Measurements from ENCODE around the gene POLQ. TPM values are rescaled to one million over a fixed set of nuclear protein-coding genes. Genes with fewer than 3 reads are reported as not detected.
A peak's percentile ranks its signal among the peaks of the same experiment; 100 is the strongest.

The POLQ gene
- polyA plus RNA-seq, 3 donors: 0.03 TPM; not detected in 1

- DNase-seq: no peak
- H3K4me3 ChIP-seq (replicated peaks in 1 of 3; ENCODE audit: low read depth in 2 of 3, low read length in 3 of 3): no peak overlapping the region
- H3K27ac Mint-ChIP-seq: peak overlapping the region in 1 of 7 donors; percentile 62
- H3K9ac ChIP-seq (ENCODE audit: insufficient read depth, low read length, poor library complexity, severe bottlenecking): no peak overlapping the region
- no peaks in the 10 kb centered on the region for H3K4me1 ChIP-seq (ENCODE audit: control insufficient read depth in 1 of 2, insufficient read depth in 2 of 2, low read length in 2 of 2)
- H3K36me3 ChIP-seq (replicated peaks in 1 of 2; ENCODE audit: control insufficient read depth in 1 of 2, insufficient read depth in 2 of 2, low read length in 2 of 2): peaks cover 6 to 71% of the 10 kb centered on the region in 2 donors
- H3K4me1 Mint-ChIP-seq: peaks cover 5% of the 10 kb centered on the region
- no peak overlapping the region for H2AFZ ChIP-seq (ENCODE audit: insufficient read depth, low read depth, low read length, poor library complexity, severe bottlenecking)
- peaks cover 0 to 1% (median 0%) of the 10 kb centered on the region in 7 donors for H3K9me3 Mint-ChIP-seq
- peaks cover 0 to 1% (median 0%) of the 10 kb centered on the region in 3 donors for H3K27me3 Mint-ChIP-seq (ENCODE audit: low read depth in 3 of 3)
- no peak for TF ChIP-seq CTCF (IDR thresholded peaks at IDR 0.05)
- peaks cover 39 to 72% of the 10 kb centered on the region in 2 donors for H3K36me3 Mint-ChIP-seq
- H3K9me3 ChIP-seq (replicated peaks in 1 of 2; ENCODE audit: control insufficient read depth in 1 of 2, insufficient read depth in 1 of 2, low read length in 2 of 2): no peaks in the 10 kb centered on the region
- WGBS (ENCODE audit: insufficient coverage): no CpG with 5 or more reads among the region's 2 CpGs
- intact Hi-C loops (cut with micrococcal nuclease): no loop called here
- H3K79me2 ChIP-seq (ENCODE audit: insufficient read depth, low read length): no peaks in the 10 kb centered on the region
- H3K4me3 Mint-ChIP-seq: no peak overlapping the region
- H3K4me2 ChIP-seq (replicated peaks; ENCODE audit: extremely low read depth, low read length, poor library complexity, severe bottlenecking): no peak overlapping the region
- no peaks in the 10 kb centered on the region for H3K27me3 ChIP-seq (ENCODE audit: control insufficient read depth in 2 of 2, insufficient read depth in 2 of 2, low read length in 2 of 2)
- H3K27ac ChIP-seq (ENCODE audit: low read depth in 1 of 2, low read length in 2 of 2): no peak overlapping the region
- no peaks in the 10 kb centered on the region for H4K20me1 ChIP-seq (ENCODE audit: insufficient read depth, low read length)
Measured at GRCh38 chr3:121488628-121489027, 57.2 kb downstream of the POLQ start.

- H3K9ac ChIP-seq (ENCODE audit: insufficient read depth, low read length, poor library complexity, severe bottlenecking): no peak overlapping the region
- WGBS (ENCODE audit: insufficient coverage): 80% methylated on average over 1 of the region's 1 CpG
- H3K27ac Mint-ChIP-seq: no peak overlapping the region
Measured at GRCh38 chr3:121483290-121483689, 62.5 kb downstream of the POLQ start.

More at GRCh38 chr3:121483290-121483689, 62.5 kb downstream of the POLQ start:
- no peaks in the 10 kb centered on the region for H3K79me2 ChIP-seq (ENCODE audit: insufficient read depth, low read length)
- H3K27ac ChIP-seq (ENCODE audit: low read depth in 1 of 2, low read length in 2 of 2): no peak overlapping the region
- no peak overlapping the region for H2AFZ ChIP-seq (ENCODE audit: insufficient read depth, low read depth, low read length, poor library complexity, severe bottlenecking)
- H3K4me3 ChIP-seq (replicated peaks in 1 of 3; ENCODE audit: low read depth in 2 of 3, low read length in 3 of 3): no peak overlapping the region
- Mint-ChIP-seq H3K4me1 (no peaks in the 10 kb centered on the region), H3K36me3 (peaks cover 41 to 62% of the 10 kb centered on the region in 2 donors), H3K4me3 (no peak overlapping the region), H3K27me3 (ENCODE audit: low read depth in 3 of 3) (peaks cover 0 to 1% (median 0%) of the 10 kb centered on the region in 3 donors), H3K9me3 (peaks cover 0 to 1% (median 0%) of the 10 kb centered on the region in 7 donors)
- no peak for DNase-seq
- H3K4me2 ChIP-seq (replicated peaks; ENCODE audit: extremely low read depth, low read length, poor library complexity, severe bottlenecking): no peak overlapping the region
- no peak for TF ChIP-seq CTCF (IDR thresholded peaks at IDR 0.05)
- H4K20me1 ChIP-seq (ENCODE audit: insufficient read depth, low read length): no peaks in the 10 kb centered on the region
- peaks cover 18 to 61% of the 10 kb centered on the region in 2 donors for H3K36me3 ChIP-seq (replicated peaks in 1 of 2; ENCODE audit: control insufficient read depth in 1 of 2, insufficient read depth in 2 of 2, low read length in 2 of 2)
- no peaks in the 10 kb centered on the region for H3K4me1 ChIP-seq (ENCODE audit: control insufficient read depth in 1 of 2, insufficient read depth in 2 of 2, low read length in 2 of 2)
- no peaks in the 10 kb centered on the region for H3K27me3 ChIP-seq (ENCODE audit: control insufficient read depth in 2 of 2, insufficient read depth in 2 of 2, low read length in 2 of 2)
- H3K9me3 ChIP-seq (replicated peaks in 1 of 2; ENCODE audit: control insufficient read depth in 1 of 2, insufficient read depth in 1 of 2, low read length in 2 of 2): no peaks in the 10 kb centered on the region
- intact Hi-C loops (cut with micrococcal nuclease): no loop called here

All from CD14-positive monocyte (primary cell).